H9 (cell line): ENCODE data around the gene CDH15. TPM values are rescaled to one million over a fixed set of nuclear protein-coding genes. Genes with fewer than 3 reads are reported as not detected.

Experiments used
- DNase-seq: peaks from one replicate; pipeline ENCODE4 v3.0.0-alpha.2; 2017
- H2AFZ ChIP-seq: one replicate; pipeline ENCODE4 v1.6.1; 2013; ENCODE audit warnings: mild to moderate bottlenecking, low read length, control low read depth, moderate library complexity
- H2AK5ac ChIP-seq: 2 replicates; pipeline ENCODE4 v1.6.1; 2013; ENCODE audit warnings: low read length, control low read depth, mixed read lengths; ENCODE audit not compliant: insufficient read length
- H2BK120ac ChIP-seq: one replicate; pipeline ENCODE4 v1.6.1; 2013; ENCODE audit warnings: low read depth, mild to moderate bottlenecking, low read length, control low read depth, inconsistent platforms; ENCODE audit not compliant: poor library complexity, severe bottlenecking
- H2BK12ac ChIP-seq: 2 replicates; pipeline ENCODE4 v1.6.1; 2013; ENCODE audit warnings: low read length, control low read depth, mixed read lengths, low read depth; ENCODE audit not compliant: insufficient read length
- H2BK15ac ChIP-seq: 2 replicates; pipeline ENCODE4 v1.6.1; 2013; ENCODE audit warnings: low read depth, low read length, control low read depth
- H2BK20ac ChIP-seq: one replicate; pipeline ENCODE4 v1.6.1; 2013; ENCODE audit warnings: low read depth, mild to moderate bottlenecking, low read length, control low read depth, inconsistent platforms; ENCODE audit not compliant: poor library complexity, severe bottlenecking
- H2BK5ac ChIP-seq: 2 replicates; pipeline ENCODE4 v1.6.1; 2013; ENCODE audit warnings: low read length, control low read depth, mixed read lengths; ENCODE audit not compliant: insufficient read length
- H3K14ac ChIP-seq: 2 replicates; pipeline ENCODE4 v1.6.1; 2013; ENCODE audit warnings: low read length, control low read depth; ENCODE audit not compliant: insufficient read depth
- H3K18ac ChIP-seq: 2 replicates; pipeline ENCODE4 v1.6.1; 2013; ENCODE audit warnings: low read depth, mild to moderate bottlenecking, mixed read lengths, low read length, control low read depth; ENCODE audit not compliant: insufficient read length
- H3K23ac ChIP-seq: 2 replicates; pipeline ENCODE4 v1.6.1; 2013; ENCODE audit warnings: low read length, control low read depth, mixed read lengths, low read depth; ENCODE audit not compliant: insufficient read length
- H3K23me2 ChIP-seq: 2 replicates; pipeline ENCODE4 v1.6.1; 2013; ENCODE audit warnings: low read depth, mild to moderate bottlenecking, mixed read lengths, low read length, control low read depth; ENCODE audit not compliant: insufficient read length, poor library complexity, severe bottlenecking
- H3K27ac ChIP-seq: 2 replicates; pipeline ENCODE4 v1.5.1; 2013; ENCODE audit warnings: low read length, control low read depth, mixed read lengths, low read depth; ENCODE audit not compliant: insufficient read length
- H3K27me3 ChIP-seq: 2 replicates; pipeline ENCODE4 v1.6.1; 2013; ENCODE audit warnings: low read length, control low read depth, inconsistent platforms; ENCODE audit not compliant: insufficient read depth
- H3K4ac ChIP-seq: 2 replicates; pipeline ENCODE4 v1.6.1; 2013; ENCODE audit warnings: low read depth, mild to moderate bottlenecking, control low read depth, inconsistent platforms, low read length, moderate library complexity
- H3K4me1 ChIP-seq: 2 replicates; pipeline ENCODE4 v1.6.1; 2013; ENCODE audit warnings: low read length, control low read depth, inconsistent platforms; ENCODE audit not compliant: insufficient read depth
- H3K4me2 ChIP-seq: 2 replicates; pipeline ENCODE4 v1.6.1; 2013; ENCODE audit warnings: low read length, control low read depth, mixed read lengths; ENCODE audit not compliant: insufficient read length, insufficient read depth
- H3K56ac ChIP-seq: 2 replicates; pipeline ENCODE4 v1.6.1; 2013; ENCODE audit warnings: low read depth, mild to moderate bottlenecking, mixed read lengths, low read length, control low read depth; ENCODE audit not compliant: insufficient read length
- H3K79me1 ChIP-seq: 2 replicates; pipeline ENCODE4 v1.6.1; 2013; ENCODE audit warnings: low read depth, mild to moderate bottlenecking, moderate library complexity, low read length, control low read depth, inconsistent platforms; ENCODE audit not compliant: insufficient read depth, poor library complexity, severe bottlenecking
- H3K79me2 ChIP-seq: 2 replicates; pipeline ENCODE4 v1.6.1; 2013; ENCODE audit warnings: low read length, control low read depth, inconsistent platforms; ENCODE audit not compliant: insufficient read depth
- H3K9ac ChIP-seq: 2 replicates; pipeline ENCODE4 v1.6.1; 2013; ENCODE audit warnings: low read length, control low read depth, mixed read lengths; ENCODE audit not compliant: insufficient read length; ENCODE audit errors: extremely low read depth
- H3K9me3 ChIP-seq: one replicate; pipeline ENCODE4 v1.6.1; 2013; ENCODE audit warnings: low read depth, low read length, inconsistent platforms; ENCODE audit not compliant: control insufficient read depth
- H3T11ph ChIP-seq: one replicate; pipeline ENCODE4 v1.6.1; 2013; ENCODE audit warnings: mild to moderate bottlenecking, low read length, control low read depth, inconsistent platforms
- H4K20me1 ChIP-seq: one replicate; pipeline ENCODE4 v1.6.1; 2013; ENCODE audit not compliant: control insufficient read depth, insufficient read length, insufficient read depth
- H4K5ac ChIP-seq: 2 replicates; pipeline ENCODE4 v1.6.1; 2013; ENCODE audit warnings: low read depth, mild to moderate bottlenecking, mixed read lengths, low read length, control low read depth; ENCODE audit not compliant: insufficient read length
- H4K8ac ChIP-seq: replicated peaks from 2 replicates; pipeline ENCODE4 v1.6.1; 2013; ENCODE audit warnings: low read length, control low read depth, mixed read lengths, low read depth; ENCODE audit not compliant: insufficient read length
- H4K91ac ChIP-seq: 2 replicates; pipeline ENCODE4 v1.6.1; 2013; ENCODE audit warnings: low read depth, mild to moderate bottlenecking, moderate library complexity, mixed read lengths, low read length, control low read depth; ENCODE audit not compliant: insufficient read length
- H3K27ac Mint-ChIP-seq, 3 experiments: 2 replicates in 2 of 3; 3 replicates in 1 of 3; pipeline ENCODE4 v1.8.0; 2020 to 2021; ENCODE audit warnings: mixed read lengths in 3 of 3, mild to moderate bottlenecking in 1 of 3, moderate library complexity in 1 of 3
- H3K27me3 Mint-ChIP-seq: 2 replicates; pipeline ENCODE4 v1.8.0; 2021; ENCODE audit warnings: low read depth, mild to moderate bottlenecking, moderate library complexity, mixed read lengths
- H3K36me3 Mint-ChIP-seq, 3 experiments: 2 replicates in 2 of 3; 3 replicates in 1 of 3; pipeline ENCODE4 v1.8.0; 2020 to 2021; ENCODE audit warnings: low read depth in 3 of 3, mixed read lengths in 3 of 3; ENCODE audit not compliant: insufficient read depth in 1 of 3
- H3K4me1 Mint-ChIP-seq, 2 experiments: 2 replicates each; pipeline ENCODE4 v1.8.0; 2020; ENCODE audit warnings: mixed read lengths in 2 of 2
- H3K4me3 Mint-ChIP-seq, 2 experiments: 2 replicates in 1 of 2; 3 replicates in 1 of 2; pipeline ENCODE4 v1.8.0; 2020 to 2021; ENCODE audit warnings: mild to moderate bottlenecking in 2 of 2, mixed read lengths in 2 of 2, moderate library complexity in 1 of 2
- H3K9me3 Mint-ChIP-seq, 2 experiments: 2 replicates in 1 of 2; 3 replicates in 1 of 2; pipeline ENCODE4 v1.8.0; 2020; ENCODE audit warnings: mild to moderate bottlenecking in 2 of 2, mixed read lengths in 2 of 2, moderate library complexity in 1 of 2
- WGBS: extraction: QIAGEN DNeasy Blood & Tissue Kit; methylation state at CpG from one replicate; pipeline ENCODE4 v1.1.7; 2013; ENCODE audit warnings: missing lambda C conversion rate, low lambda C conversion rate, mixed read lengths; ENCODE audit not compliant: insufficient read length; ENCODE audit errors: extremely low coverage; 5-methylcytosine and 5-hydroxymethylcytosine counted together
- total RNA-seq: library from RNA; stranded (reverse); gene quantifications from 2 replicates; pipeline ENCODE4 v1.2.1, GENCODE V29; 2021
- TF ChIP-seq, protein P1 (sequence below): fragments of 200-600 bp; sonication (generic); conservative IDR thresholded peaks from 3 replicates; pipeline ENCODE4 v1.8.0; 2021; ENCODE audit warnings: antibody characterized with exemption, mild to moderate bottlenecking

Gene CDH15
- total RNA-seq, 1 experiment from 2014 or later: 0.28 TPM

DNA sequence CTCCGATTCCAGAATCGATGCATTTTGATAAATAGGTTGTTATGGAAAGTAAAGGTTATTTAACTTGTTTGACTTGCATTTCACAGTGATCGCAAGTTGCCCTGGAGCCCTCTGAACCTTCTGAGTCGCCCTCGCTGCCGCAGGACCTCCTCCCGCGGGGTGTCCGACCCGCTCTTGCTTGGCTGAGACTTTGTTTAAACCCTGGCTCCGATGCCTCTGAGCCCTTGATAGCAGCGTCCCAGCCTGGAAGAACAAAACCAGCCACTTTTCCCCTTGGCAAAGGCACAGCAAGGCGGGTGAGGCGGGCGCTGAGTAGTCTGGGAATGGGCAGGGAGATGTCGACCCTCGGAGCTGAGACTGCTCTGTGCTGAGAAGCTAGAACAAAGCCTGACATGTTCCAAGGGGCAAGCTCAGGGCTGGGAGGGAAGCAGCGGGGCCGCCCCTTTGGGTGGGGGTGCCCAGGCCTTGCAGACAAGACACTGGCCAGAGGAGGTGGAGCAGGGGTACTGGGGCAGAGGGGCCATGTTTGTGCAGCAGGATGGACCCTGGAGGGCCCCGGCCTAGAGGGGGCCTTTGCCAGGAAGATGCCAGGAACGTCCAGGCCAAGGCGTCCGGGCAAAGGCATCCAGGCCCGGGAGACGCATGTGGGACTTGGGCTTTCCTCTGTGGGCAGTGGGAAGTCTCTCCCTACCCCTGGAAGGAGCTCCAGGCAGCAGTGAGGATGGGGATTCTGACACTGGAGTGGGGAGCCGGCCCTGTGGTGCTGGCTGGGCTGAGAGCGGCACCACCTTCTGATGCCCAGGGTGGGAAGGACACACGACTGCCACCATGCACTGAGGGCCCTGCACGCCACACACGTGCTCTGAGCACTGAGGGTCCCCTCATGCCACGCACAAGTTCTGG is 30.3 kb upstream of the CDH15 start:
- Histone ChIP-seq H2BK20ac (no peak overlapping the region), H2AK5ac (no peak overlapping the region), H4K20me1 (no peaks in the 10 kb centered on the region), H3K4me1 (no peaks in the 10 kb centered on the region), H3K18ac (no peak overlapping the region), H3K4ac (no peak overlapping the region), H2BK12ac (no peak overlapping the region), H2BK120ac (no peak overlapping the region), H3K23ac (no peak overlapping the region), H2AFZ (no peak overlapping the region), H3K79me2 (no peaks in the 10 kb centered on the region), H3K14ac (no peak overlapping the region), H3K9me3 (no peaks in the 10 kb centered on the region), H3K79me1 (no peaks in the 10 kb centered on the region), H3K27me3 (no peaks in the 10 kb centered on the region), H4K91ac (no peak overlapping the region), H2BK15ac (no peak overlapping the region), H4K5ac (no peak overlapping the region), H3K23me2 (no peaks in the 10 kb centered on the region), H3K4me2 (no peak overlapping the region), H3T11ph (no peak overlapping the region), H2BK5ac (no peak overlapping the region), H3K9ac (no peak overlapping the region), H3K56ac (no peak overlapping the region), H3K27ac (no peak overlapping the region), H4K8ac (no peak overlapping the region)
- peaks cover 5 to 17% (median 14%) of the 10 kb centered on the region in 3 experiments; a peak in 5 of 7 replicates for H3K36me3 Mint-ChIP-seq
- WGBS: no CpG with 5 or more reads among the region's 31 CpGs
- no peaks in the 10 kb centered on the region for H3K4me1 Mint-ChIP-seq
- TF ChIP-seq, protein P1, sequence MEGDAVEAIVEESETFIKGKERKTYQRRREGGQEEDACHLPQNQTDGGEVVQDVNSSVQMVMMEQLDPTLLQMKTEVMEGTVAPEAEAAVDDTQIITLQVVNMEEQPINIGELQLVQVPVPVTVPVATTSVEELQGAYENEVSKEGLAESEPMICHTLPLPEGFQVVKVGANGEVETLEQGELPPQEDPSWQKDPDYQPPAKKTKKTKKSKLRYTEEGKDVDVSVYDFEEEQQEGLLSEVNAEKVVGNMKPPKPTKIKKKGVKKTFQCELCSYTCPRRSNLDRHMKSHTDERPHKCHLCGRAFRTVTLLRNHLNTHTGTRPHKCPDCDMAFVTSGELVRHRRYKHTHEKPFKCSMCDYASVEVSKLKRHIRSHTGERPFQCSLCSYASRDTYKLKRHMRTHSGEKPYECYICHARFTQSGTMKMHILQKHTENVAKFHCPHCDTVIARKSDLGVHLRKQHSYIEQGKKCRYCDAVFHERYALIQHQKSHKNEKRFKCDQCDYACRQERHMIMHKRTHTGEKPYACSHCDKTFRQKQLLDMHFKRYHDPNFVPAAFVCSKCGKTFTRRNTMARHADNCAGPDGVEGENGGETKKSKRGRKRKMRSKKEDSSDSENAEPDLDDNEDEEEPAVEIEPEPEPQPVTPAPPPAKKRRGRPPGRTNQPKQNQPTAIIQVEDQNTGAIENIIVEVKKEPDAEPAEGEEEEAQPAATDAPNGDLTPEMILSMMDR: no peak
- H3K27ac Mint-ChIP-seq: peak overlapping the region in 1 of 3 experiments; percentile 79; a peak in 1 of 7 replicates
- no peak for DNase-seq
- H3K4me3 Mint-ChIP-seq: no peak overlapping the region
- H3K9me3 Mint-ChIP-seq: no peaks in the 10 kb centered on the region
- no peaks in the 10 kb centered on the region for H3K27me3 Mint-ChIP-seq
